ENCODE measurements around the gene DLGAP1. TPM values are rescaled to one million over a fixed set of nuclear protein-coding genes. Genes with fewer than 3 reads are reported as not detected.

Gene DLGAP1
- total RNA-seq, 6 experiments from 2014 or later = 0.09 to 0.31 (median 0.18) TPM; not detected in 2

DNA sequence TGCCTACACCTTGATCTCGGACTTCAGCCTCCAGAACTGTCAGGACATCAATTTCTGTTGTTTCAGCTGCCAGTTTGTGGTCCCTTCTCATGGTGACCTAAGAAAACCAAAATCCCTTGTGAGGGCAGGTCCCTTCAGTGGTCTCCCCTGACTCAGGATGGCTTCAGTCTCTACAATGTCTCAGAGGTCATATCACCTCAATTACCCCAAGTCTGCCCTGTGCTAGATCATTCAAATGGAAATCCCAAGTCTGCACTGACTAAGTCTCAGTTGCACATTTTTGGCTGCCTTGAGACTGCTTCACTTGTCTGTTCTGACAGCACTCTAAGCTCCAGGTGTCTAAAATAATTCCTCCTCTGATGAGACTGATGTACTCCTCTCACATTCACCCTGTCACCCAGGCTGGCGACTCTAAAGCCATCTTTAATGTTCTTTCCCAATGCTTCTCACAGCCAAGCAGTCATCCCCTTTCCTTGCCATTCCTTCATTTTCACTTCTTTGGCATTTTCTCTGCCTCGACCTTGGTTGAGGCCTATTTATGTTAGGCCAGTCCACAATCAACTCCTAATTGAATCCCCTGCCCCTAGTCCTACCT is 470.8 kb downstream of the DLGAP1 start:
- DNase-seq (no peak), ATAC-seq (no peak)
- H3K9me3 ChIP-seq = no peaks in the 10 kb centered on the region
- no peaks in the 10 kb centered on the region for H3K27me3 ChIP-seq
- H3K36me3 ChIP-seq = no peaks in the 10 kb centered on the region
- no peak overlapping the region for H3K4me3 ChIP-seq
- intact Hi-C loops (cut with DNase I) = no loop called here
- H3K27ac ChIP-seq = no peak overlapping the region
- WGBS (ENCODE audit: insufficient coverage, low coverage, low lambda C conversion rate, missing lambda C conversion rate) = 81% methylated on average over 3 of the region's 3 CpGs
- no peaks in the 10 kb centered on the region for H3K4me1 ChIP-seq
- TF ChIP-seq, protein P1, sequence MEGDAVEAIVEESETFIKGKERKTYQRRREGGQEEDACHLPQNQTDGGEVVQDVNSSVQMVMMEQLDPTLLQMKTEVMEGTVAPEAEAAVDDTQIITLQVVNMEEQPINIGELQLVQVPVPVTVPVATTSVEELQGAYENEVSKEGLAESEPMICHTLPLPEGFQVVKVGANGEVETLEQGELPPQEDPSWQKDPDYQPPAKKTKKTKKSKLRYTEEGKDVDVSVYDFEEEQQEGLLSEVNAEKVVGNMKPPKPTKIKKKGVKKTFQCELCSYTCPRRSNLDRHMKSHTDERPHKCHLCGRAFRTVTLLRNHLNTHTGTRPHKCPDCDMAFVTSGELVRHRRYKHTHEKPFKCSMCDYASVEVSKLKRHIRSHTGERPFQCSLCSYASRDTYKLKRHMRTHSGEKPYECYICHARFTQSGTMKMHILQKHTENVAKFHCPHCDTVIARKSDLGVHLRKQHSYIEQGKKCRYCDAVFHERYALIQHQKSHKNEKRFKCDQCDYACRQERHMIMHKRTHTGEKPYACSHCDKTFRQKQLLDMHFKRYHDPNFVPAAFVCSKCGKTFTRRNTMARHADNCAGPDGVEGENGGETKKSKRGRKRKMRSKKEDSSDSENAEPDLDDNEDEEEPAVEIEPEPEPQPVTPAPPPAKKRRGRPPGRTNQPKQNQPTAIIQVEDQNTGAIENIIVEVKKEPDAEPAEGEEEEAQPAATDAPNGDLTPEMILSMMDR (IDR thresholded peaks at IDR 0.05) = no peak
- no peak for TF ChIP-seq POLR2A (IDR thresholded peaks at IDR 0.05)

- Histone ChIP-seq H3K9me3 (no peaks in the 10 kb centered on the region), H3K27me3 (no peaks in the 10 kb centered on the region), H3K27ac (no peak overlapping the region), H3K36me3 (no peaks in the 10 kb centered on the region), H3K4me1 (no peaks in the 10 kb centered on the region), H3K4me3 (no peak overlapping the region)
- ATAC-seq (no peak), DNase-seq (no peak)
- TF ChIP-seq POLR2A (IDR thresholded peaks at IDR 0.05) = no peak
- TF ChIP-seq, protein P1 (IDR thresholded peaks at IDR 0.05) = no peak
- WGBS (ENCODE audit: insufficient coverage, low coverage, low lambda C conversion rate, missing lambda C conversion rate) = 34% methylated on average over 5 of the region's 5 CpGs
- intact Hi-C loops (cut with DNase I) = no loop called here
Observed at GRCh38 chr18:3983351-3983969, 471.6 kb downstream of the DLGAP1 start.

GRCh38 chr18:3982541-3982940 is 472.6 kb downstream of the DLGAP1 start:
- Histone ChIP-seq H3K27me3 (no peaks in the 10 kb centered on the region), H3K4me1 (no peaks in the 10 kb centered on the region), H3K9me3 (no peaks in the 10 kb centered on the region), H3K27ac (no peak overlapping the region), H3K4me3 (no peak overlapping the region), H3K36me3 (no peaks in the 10 kb centered on the region)
- WGBS (ENCODE audit: insufficient coverage, low coverage, low lambda C conversion rate, missing lambda C conversion rate) = 85% methylated on average over 3 of the region's 3 CpGs
- no peak for DNase-seq
- intact Hi-C loops (cut with DNase I) = no loop called here
- ATAC-seq = no peak
- TF ChIP-seq, protein P1 (IDR thresholded peaks at IDR 0.05) = no peak
- no peak for TF ChIP-seq POLR2A (IDR thresholded peaks at IDR 0.05)

DNA sequence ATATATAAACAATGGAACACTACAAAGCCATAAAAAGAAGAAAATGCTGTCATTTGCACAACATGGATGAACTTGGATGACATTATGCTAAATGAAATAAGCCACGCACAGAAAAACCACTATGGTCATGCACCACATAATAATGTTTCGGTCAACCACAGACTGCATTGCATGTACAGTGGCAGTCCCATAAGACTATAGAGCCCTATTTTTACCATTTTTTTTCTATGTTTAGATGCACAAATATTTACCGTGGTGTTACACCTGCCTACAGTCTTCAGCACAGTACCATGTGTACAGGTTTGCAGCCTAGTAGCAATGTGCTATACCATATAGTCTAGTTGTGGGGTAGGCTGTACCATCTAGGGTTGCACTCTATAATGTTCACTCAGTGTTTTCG is 476.1 kb downstream of the DLGAP1 start:
- 78% methylated on average over 4 of the region's 4 CpGs for WGBS (ENCODE audit: insufficient coverage, low coverage, low lambda C conversion rate, missing lambda C conversion rate)
- no peak for ATAC-seq
- no peaks in the 10 kb centered on the region for H3K4me1 ChIP-seq
- no peak for DNase-seq
- intact Hi-C loops (cut with DNase I) = no loop called here
- H3K4me3 ChIP-seq = no peak overlapping the region
- H3K36me3 ChIP-seq = no peaks in the 10 kb centered on the region
- no peak for TF ChIP-seq POLR2A (IDR thresholded peaks at IDR 0.05)
- TF ChIP-seq, protein P1 (IDR thresholded peaks at IDR 0.05) = no peak
- no peaks in the 10 kb centered on the region for H3K27me3 ChIP-seq
- no peaks in the 10 kb centered on the region for H3K9me3 ChIP-seq
- H3K27ac ChIP-seq = no peak overlapping the region

Measured in right lobe of liver (tissue), 6 donors.